IMR-90 (cell line): ENCODE results near the gene TDRKH. TPM values are rescaled to one million over a fixed set of nuclear protein-coding genes. Genes with fewer than 3 reads are reported as not detected.

Experiments used
- ATAC-seq: fragments of 200-7000 bp; cut with Tn5 transposase; 2 replicates; pipeline ENCODE4 v1.9.1; 2020; ENCODE audit warnings: low read depth, mild to moderate bottlenecking, moderate library complexity
- BruUV-seq: library from RNA; stranded (reverse); fragments of 400-500 nt; replicated peaks from 2 replicates; lab custom pipeline; 2021; lab: Mats Ljungman, UMichigan
- CTCF ChIA-PET: fragments of 300-600 bp; formaldehyde crosslinking; extraction: SDS; loops from one replicate; lab custom pipeline; 2021; ENCODE audit warnings: antibody characterized with exemption; lab: Yijun Ruan, JAX
- POLR2A ChIA-PET: fragments of 300-600 bp; sonication (Branson Sonifier 250); formaldehyde crosslinking; loops from one replicate; lab custom pipeline; 2022; ENCODE audit warnings: antibody characterized with exemption; ENCODE audit not compliant: unreplicated experiment; lab: Charles Lee
- DNase-seq: peaks from one replicate; pipeline ENCODE4 v3.0.0; 2013
- H2AFZ ChIP-seq: replicated peaks from 2 replicates; pipeline ENCODE3; 2013; ENCODE audit warnings: low read length, mild to moderate bottlenecking; ENCODE audit not compliant: poor library complexity
- H2AK5ac ChIP-seq: 2 replicates; pipeline ENCODE4 v1.6.1; 2013; ENCODE audit warnings: low read depth, low read length, inconsistent platforms
- H2AK9ac ChIP-seq: replicated peaks from 2 replicates; pipeline ENCODE3; 2013; ENCODE audit warnings: mild to moderate bottlenecking, low read depth, low read length, moderate library complexity; ENCODE audit not compliant: poor library complexity
- H2BK120ac ChIP-seq: 2 replicates; pipeline ENCODE4 v1.6.1; 2013; ENCODE audit warnings: low read depth, low read length, inconsistent platforms
- H2BK15ac ChIP-seq: 3 replicates; pipeline ENCODE4 v1.6.1; 2013; ENCODE audit warnings: low read depth, low read length, inconsistent platforms
- H2BK20ac ChIP-seq: 2 replicates; pipeline ENCODE4 v1.6.1; 2013; ENCODE audit warnings: low read depth, mild to moderate bottlenecking, inconsistent platforms, low read length, moderate library complexity
- H2BK5ac ChIP-seq: 2 replicates; pipeline ENCODE4 v1.6.1; 2013; ENCODE audit warnings: mild to moderate bottlenecking, low read depth, low read length, inconsistent platforms; ENCODE audit not compliant: poor library complexity, severe bottlenecking
- H3K14ac ChIP-seq: replicated peaks from 2 replicates; pipeline ENCODE4 v1.6.1; 2013; ENCODE audit warnings: low read depth, low read length, inconsistent platforms
- H3K18ac ChIP-seq: 2 replicates; pipeline ENCODE4 v1.6.1; 2013; ENCODE audit warnings: low read depth, low read length, control low read depth
- H3K23ac ChIP-seq: 2 replicates; pipeline ENCODE4 v1.6.1; 2013; ENCODE audit warnings: low read depth, low read length, inconsistent platforms
- H3K27ac ChIP-seq: 2 replicates; pipeline ENCODE4 v1.5.1; 2013; ENCODE audit warnings: mild to moderate bottlenecking, control low read depth, low read length; ENCODE audit not compliant: insufficient read depth
- H3K27me3 ChIP-seq: 2 replicates; pipeline ENCODE4 v1.6.1; 2013; ENCODE audit warnings: low read length; ENCODE audit not compliant: control insufficient read depth, insufficient read depth
- H3K36me3 ChIP-seq: 2 replicates; pipeline ENCODE4 v1.6.1; 2013; ENCODE audit warnings: low read length, mixed read lengths; ENCODE audit not compliant: control insufficient read depth, insufficient read depth
- H3K4ac ChIP-seq: 2 replicates; pipeline ENCODE4 v1.6.1; 2013; ENCODE audit warnings: low read depth, low read length, inconsistent platforms
- H3K4me1 ChIP-seq: 2 replicates; pipeline ENCODE4 v1.6.1; 2013; ENCODE audit warnings: low read length, mixed read lengths; ENCODE audit not compliant: control insufficient read depth, insufficient read depth
- H3K4me2 ChIP-seq: 2 replicates; pipeline ENCODE4 v1.6.1; 2013; ENCODE audit warnings: low read depth, mild to moderate bottlenecking, control low read depth, low read length, moderate library complexity
- H3K4me3 ChIP-seq: 2 replicates; pipeline ENCODE4 v1.5.1; 2013; ENCODE audit warnings: low read depth, mild to moderate bottlenecking, control low read depth, low read length, moderate library complexity; ENCODE audit not compliant: insufficient read depth
- H3K56ac ChIP-seq: 2 replicates; pipeline ENCODE4 v1.6.1; 2013; ENCODE audit warnings: low read length, inconsistent platforms; ENCODE audit not compliant: insufficient read depth; ENCODE audit errors: extremely low read depth
- H3K79me1 ChIP-seq, 2 experiments: 2 replicates each; pipeline ENCODE4 v1.6.1; 2013; ENCODE audit warnings: low read length in 2 of 2, inconsistent platforms in 1 of 2, low read depth in 1 of 2
- H3K9ac ChIP-seq: 2 replicates; pipeline ENCODE4 v1.6.1; 2013; ENCODE audit warnings: low read depth, low read length, control low read depth
- H3K9me1 ChIP-seq: 2 replicates; pipeline ENCODE4 v1.6.1; 2013; ENCODE audit warnings: low read length, inconsistent platforms; ENCODE audit not compliant: insufficient read depth
- H3K9me3 ChIP-seq: 2 replicates; pipeline ENCODE4 v1.6.1; 2013; ENCODE audit warnings: low read length; ENCODE audit not compliant: control insufficient read depth, insufficient read depth
- H4K20me1 ChIP-seq: 2 replicates; pipeline ENCODE4 v1.6.1; 2013; ENCODE audit warnings: low read length, inconsistent platforms; ENCODE audit not compliant: insufficient read depth
- H4K5ac ChIP-seq: 2 replicates; pipeline ENCODE4 v1.6.1; 2013; ENCODE audit warnings: mild to moderate bottlenecking, low read depth, low read length, control low read depth
- H4K8ac ChIP-seq, 2 experiments: 2 replicates each; pipeline ENCODE4 v1.6.1; 2013; ENCODE audit warnings: low read depth in 2 of 2, low read length in 2 of 2, control low read depth in 1 of 2, inconsistent platforms in 1 of 2
- H4K91ac ChIP-seq: 2 replicates; pipeline ENCODE4 v1.6.1; 2013; ENCODE audit warnings: low read depth, low read length, inconsistent platforms; ENCODE audit not compliant: insufficient read depth
- CTCF ChIP-seq: conservative IDR thresholded peaks from 2 replicates; pipeline ENCODE4 v1.5.1; 2012; ENCODE audit warnings: mild to moderate bottlenecking, low read depth, low read length, improper control_type of control experiment
- RAD21 ChIP-seq: IDR thresholded peaks from 2 replicates; pipeline ENCODE4 v1.6.1; 2012; ENCODE audit warnings: low read length, improper control_type of control experiment
- RCOR1 ChIP-seq: IDR thresholded peaks from 2 replicates; pipeline ENCODE4 v1.6.1; 2012; ENCODE audit warnings: mild to moderate bottlenecking, low read length, improper control_type of control experiment; ENCODE audit not compliant: insufficient replicate concordance
- WGBS, 2 experiments: methylation state at CpG; one replicate each; pipeline versions ENCODE4 v1.1.5 to v1.1.7; 2013; ENCODE audit warnings: missing lambda C conversion rate in 2 of 2; ENCODE audit not compliant: insufficient read length in 1 of 2; ENCODE audit errors: extremely low coverage in 2 of 2; 5-methylcytosine and 5-hydroxymethylcytosine counted together
- dilution Hi-C: fragments of 300-500 bp; cut with HindIII; formaldehyde crosslinking; loops from one replicate; pipeline ENCODE4 v1.14.3; 2018; ENCODE audit warnings: low sequenced_read_pairs; ENCODE audit not compliant: unreplicated experiment
- in situ Hi-C: fragments of 300-500 bp; cut with MboI; formaldehyde crosslinking; loops from 3 replicates; pipeline ENCODE4 v1.14.3; 2019; ENCODE audit warnings: low sequenced_read_pairs, inconsistent platforms, mixed read lengths
- intact Hi-C: fragments of 100-400 bp; cut with micrococcal nuclease; formaldehyde crosslinking; loops from 2 replicates; pipeline ENCODE4 v1.10.0; 2022
- polyA plus RNA-seq, 3 experiments: library from polyadenylated mRNA; depleted of rRNA; stranded (reverse); fragments of >200 nt; gene quantifications; 2 replicates each; pipeline ENCODE4 v1.2.3, GENCODE V29; 2012; ENCODE audit warnings: low replicate concordance in 1 of 3
- total RNA-seq: library from RNA; depleted of rRNA; stranded (reverse); fragments of >200 nt; gene quantifications from 2 replicates; pipeline ENCODE4 v1.2.3, GENCODE V29; 2012

TDRKH gene
- total and polyA plus RNA-seq, 2 of the 4 experiments (the other 2 are of a cell fraction): 1.2 to 2.2 TPM

GRCh38 chr1:151830055-151830454 lies 39.8 kb upstream of the TDRKH start:
- POLR2A ChIA-PET: no interaction called here
- no peaks in the 10 kb centered on the region for H3K4me1 ChIP-seq
- H2BK20ac ChIP-seq: no peak overlapping the region
- H4K91ac ChIP-seq: no peak overlapping the region
- H4K5ac ChIP-seq: no peak overlapping the region
- H4K8ac ChIP-seq: no peak overlapping the region
- CTCF ChIA-PET: no interaction called here
- H4K20me1 ChIP-seq: no peaks in the 10 kb centered on the region
- H2BK15ac ChIP-seq: no peak overlapping the region
- no peak overlapping the region for H3K9ac ChIP-seq
- H2BK5ac ChIP-seq: no peak overlapping the region
- in situ Hi-C loops: no loop called here
- H3K9me1 ChIP-seq: no peaks in the 10 kb centered on the region
- no peak overlapping the region for H3K4ac ChIP-seq
- no peak overlapping the region for H2AFZ ChIP-seq
- no CpG with 5 or more reads among the region's 6 CpGs for WGBS, 2 experiments
- no peak overlapping the region for H3K27ac ChIP-seq
- no peak overlapping the region for H3K4me3 ChIP-seq
- H3K56ac ChIP-seq: no peak overlapping the region
- H3K36me3 ChIP-seq: no peaks in the 10 kb centered on the region
- no peak overlapping the region for H3K4me2 ChIP-seq
- DNase-seq (no peak), ATAC-seq (no peak)
- no peaks in the 10 kb centered on the region for H3K9me3 ChIP-seq
- intact Hi-C loops: loop anchor here (10.0 kb wide), 1 partner anchor 285 kb away; the partner anchor contains the start of gene TUFT1
- BruUV-seq: no TSS peak
- H2AK5ac ChIP-seq: no peak overlapping the region
- no peak overlapping the region for H3K18ac ChIP-seq
- no peak overlapping the region for H2AK9ac ChIP-seq
- peaks cover 55% of the 10 kb centered on the region for H3K27me3 ChIP-seq
- no peaks in the 10 kb centered on the region for H3K79me1 ChIP-seq
- TF ChIP-seq RCOR1 (no peak), RAD21 (no peak), CTCF (no peak)
- H2BK120ac ChIP-seq: no peak overlapping the region
- H3K23ac ChIP-seq: no peak overlapping the region
- H3K14ac ChIP-seq: no peak overlapping the region
- dilution Hi-C loops: no loop called here
